Measurements from ENCODE around the gene SLC9A3.

The SLC9A3 gene

GRCh38 chr5:438481-438981 lies 85.7 kb downstream of the SLC9A3 start:
- DNase-seq, result no peak

- no peak for DNase-seq
Observed at GRCh38 chr5:437281-437771, 86.9 kb downstream of the SLC9A3 start.

DNA sequence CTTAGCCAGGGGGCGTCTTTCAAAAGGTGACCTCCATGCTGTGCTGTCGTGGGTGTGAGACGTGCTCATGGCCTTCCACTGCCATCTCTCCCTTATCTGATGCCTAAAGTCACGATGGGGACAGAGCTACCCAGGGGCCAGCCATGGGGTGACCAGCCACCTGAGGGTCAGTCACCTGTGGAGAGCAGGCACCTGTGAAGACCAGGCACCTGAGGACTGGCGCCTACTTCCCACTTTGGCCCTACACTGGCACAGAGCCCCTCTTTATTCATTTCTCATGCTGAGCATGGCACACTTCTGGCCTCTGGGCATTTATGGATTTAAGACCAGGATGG lies 87.6 kb downstream of the SLC9A3 start:
- DNase-seq, result no peak

GRCh38 chr5:435961-436640 lies 88.1 kb downstream of the SLC9A3 start:
- DNase-seq, result no peak

DNA sequence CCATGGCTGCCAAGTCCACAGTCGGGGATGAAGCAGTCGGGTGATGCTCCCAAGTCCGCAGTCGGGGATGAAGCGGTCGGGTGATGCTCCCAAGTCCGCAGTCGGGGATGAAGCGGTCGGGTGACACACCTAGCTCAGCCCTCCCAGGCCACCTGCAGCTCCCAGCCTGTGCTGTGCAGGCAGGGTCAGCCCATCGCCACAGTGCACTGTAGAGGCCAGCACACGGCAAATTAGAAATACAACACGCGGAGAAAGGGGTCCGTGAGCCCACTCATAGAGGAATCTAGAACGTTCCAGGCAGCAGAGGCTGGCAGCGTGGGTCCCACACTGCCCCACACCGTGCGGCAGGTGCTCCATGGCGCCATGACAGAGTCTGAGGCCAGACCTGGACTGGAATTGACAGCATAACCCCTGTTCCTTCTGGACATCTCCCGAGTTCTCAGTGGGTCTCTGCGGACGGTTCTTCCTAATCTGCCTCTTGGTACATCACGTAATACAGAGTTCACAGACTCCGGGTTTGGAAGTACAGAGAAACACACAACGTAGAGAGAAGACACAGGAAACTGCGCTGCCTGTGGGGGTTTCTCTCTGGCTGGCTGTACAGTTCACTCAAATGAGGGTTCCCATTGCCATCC lies 89.0 kb downstream of the SLC9A3 start:
- no peak for DNase-seq

- no peak for DNase-seq
Observed at GRCh38 chr5:434443-435146, 89.7 kb downstream of the SLC9A3 start.

GRCh38 chr5:433836-434235 lies 90.4 kb downstream of the SLC9A3 start:
- no peak for DNase-seq

- DNase-seq, result no peak
Observed at GRCh38 chr5:432928-433791, 91.1 kb downstream of the SLC9A3 start.

- no peak for DNase-seq
Observed at GRCh38 chr5:432201-432927, 91.9 kb downstream of the SLC9A3 start.

DNA sequence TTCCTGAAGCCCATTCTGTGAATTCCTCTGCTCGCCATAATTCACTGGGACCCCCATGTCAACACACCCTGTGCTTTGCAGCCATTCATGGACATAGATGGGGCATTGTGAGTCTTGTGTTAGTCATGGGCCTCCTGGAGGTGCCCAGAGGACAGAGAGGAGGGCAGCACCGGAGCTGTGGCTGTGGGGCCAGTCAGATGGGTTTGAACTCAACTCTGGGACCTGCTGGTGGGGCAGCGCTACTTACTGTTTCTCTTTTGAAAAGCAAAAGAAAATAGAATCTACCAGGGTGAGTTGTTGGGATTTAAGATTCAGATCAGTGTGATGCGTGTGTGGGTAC lies 92.6 kb downstream of the SLC9A3 start:
- DNase-seq, result no peak

GRCh38 chr5:431001-431710 lies 93.1 kb downstream of the SLC9A3 start:
- no peak for DNase-seq

GRCh38 chr5:430214-430925 lies 93.9 kb downstream of the SLC9A3 start:
- DNase-seq, result no peak

GRCh38 chr5:429453-430188 lies 94.6 kb downstream of the SLC9A3 start:
- DNase-seq, result no peak

GRCh38 chr5:428754-429452 lies 95.3 kb downstream of the SLC9A3 start:
- no peak for DNase-seq

- no peak for DNase-seq
Observed at GRCh38 chr5:428219-428618, 96.0 kb downstream of the SLC9A3 start.

- DNase-seq, result no peak
Observed at GRCh38 chr5:427415-428087, 96.7 kb downstream of the SLC9A3 start.

DNA sequence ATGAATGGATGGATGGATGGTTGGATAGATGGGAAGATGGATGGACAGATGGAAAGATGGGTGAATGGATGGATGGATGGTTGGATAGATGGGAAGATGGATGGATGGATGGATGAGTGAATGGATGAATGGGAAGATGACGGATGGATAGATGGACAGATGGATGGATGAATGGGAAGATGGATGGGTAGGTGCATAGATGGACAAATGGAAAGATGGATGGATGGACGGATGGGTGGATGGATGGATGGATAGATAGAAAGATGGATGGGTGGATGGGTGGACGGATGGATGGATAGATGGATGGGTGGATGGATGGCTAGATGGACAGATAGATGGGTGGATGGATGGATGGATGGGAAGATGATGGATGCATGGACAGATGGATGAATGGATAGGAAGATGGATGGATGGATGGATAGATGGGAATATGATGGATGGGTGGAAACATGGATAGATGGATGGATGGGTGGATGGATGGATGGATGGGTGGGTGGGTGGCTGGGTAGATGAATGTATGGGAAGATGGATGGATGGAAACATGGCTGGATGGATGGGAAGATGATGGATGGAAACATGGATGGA lies 97.8 kb downstream of the SLC9A3 start:
- no peak for DNase-seq

- no peak for DNase-seq
Observed at GRCh38 chr5:425714-426113, 98.5 kb downstream of the SLC9A3 start.
